HCT116 (cell line): ENCODE results near the gene TBCCD1. TPM values are rescaled to one million over a fixed set of nuclear protein-coding genes. Genes with fewer than 3 reads are reported as not detected.

Experiments used
- ATAC-seq: fragments of 200-7000 bp; cut with Tn5 transposase; 2 replicates; pipeline ENCODE4 v1.9.1; 2020; ENCODE audit warnings: mild to moderate bottlenecking, moderate library complexity
- BruUV-seq: library from RNA; stranded (reverse); fragments of 400-500 nt; replicated peaks from 2 replicates; lab custom pipeline; 2021; lab: Mats Ljungman, UMichigan
- CTCF ChIA-PET: fragments of 300-600 bp; sonication (Branson Sonifier 250); formaldehyde crosslinking; loops from one replicate; lab custom pipeline; 2021; ENCODE audit warnings: antibody characterized with exemption; lab: Charles Lee
- POLR2A ChIA-PET: fragments of 300-600, 350-600 bp; sonication (Branson Sonifier 250); formaldehyde crosslinking; loops from one replicate; lab custom pipeline; 2021; ENCODE audit warnings: antibody characterized with exemption; lab: Charles Lee
- RAD21 ChIA-PET, 2 experiments: fragments of 300-600 bp; sonication (Branson Sonifier 250); formaldehyde crosslinking; loops; one replicate each; lab custom pipeline; 2023; ENCODE audit warnings: low total read pairs in 2 of 2; ENCODE audit not compliant: uncharacterized antibody in 2 of 2, unreplicated experiment in 2 of 2, low non-redundant PET in 1 of 2; lab: Charles Lee
- DNase-seq: peaks from one replicate; pipeline ENCODE4 v3.0.0-alpha.2; 2010; ENCODE audit warnings: low read depth, low spot score
- H2AFZ ChIP-seq: fragments of 200-600 bp; shearing (Covaris generic), sonication (generic); 2 replicates; pipeline ENCODE4 v1.6.1; 2017; ENCODE audit warnings: low read depth, mixed run types, mixed read lengths, antibody characterized with exemption, low read length; ENCODE audit not compliant: poor library complexity, severe bottlenecking
- H3K27ac ChIP-seq: 2 replicates; pipeline ENCODE4 v1.5.1; 2012; ENCODE audit warnings: low read depth, low read length
- H3K27me3 ChIP-seq: fragments of 200-600 bp; sonication (generic); 2 replicates; pipeline ENCODE4 v1.6.1; 2016; ENCODE audit warnings: mixed run types, low read length, mixed read lengths; ENCODE audit not compliant: insufficient read depth
- H3K36me3 ChIP-seq, 2 experiments: fragments of 200-500 bp in 1 of 2; fragments of 200-600 bp in 1 of 2; sonication (Bioruptor generic) in 1 of 2; sonication (generic) in 1 of 2; 2 replicates each; pipeline versions ENCODE4 v1.5.1 to v1.6.1; 2014 to 2016; ENCODE audit warnings: low read length in 2 of 2, inconsistent platforms in 1 of 2, mixed read lengths in 1 of 2, mixed run types in 1 of 2; ENCODE audit not compliant: insufficient read depth in 2 of 2, control insufficient read depth in 1 of 2
- H3K4me1 ChIP-seq, 2 experiments: fragments of 200-600 bp in 1 of 2; sonication (generic) in 1 of 2; 2 replicates each; pipeline versions ENCODE4 v1.5.1 to v1.6.1; 2012 to 2017; ENCODE audit warnings: low read length in 2 of 2, inconsistent platforms in 1 of 2, mild to moderate bottlenecking in 1 of 2, mixed read lengths in 1 of 2, mixed run types in 1 of 2, moderate library complexity in 1 of 2; ENCODE audit not compliant: insufficient read depth in 2 of 2, control insufficient read depth in 1 of 2
- H3K4me2 ChIP-seq: fragments of 200-600 bp; sonication (generic); 2 replicates; pipeline ENCODE4 v1.6.1; 2017; ENCODE audit warnings: mixed run types, low read length, mixed read lengths
- H3K4me3 ChIP-seq, 2 experiments: fragments of 200-600 bp in 1 of 2; sonication (generic) in 1 of 2; replicated peaks in 1 of 2; 2 replicates each; pipeline ENCODE4 v1.5.1; 2011 to 2016; ENCODE audit warnings: low read length in 2 of 2, control low read depth in 1 of 2, low read depth in 1 of 2, mild to moderate bottlenecking in 1 of 2, mixed read lengths in 1 of 2, mixed run types in 1 of 2
- H3K79me2 ChIP-seq: fragments of 200-600 bp; sonication (generic); 2 replicates; pipeline ENCODE4 v1.6.1; 2017; ENCODE audit warnings: mild to moderate bottlenecking, mixed run types, low read length, moderate library complexity, mixed read lengths; ENCODE audit not compliant: insufficient read depth
- H3K9ac ChIP-seq: fragments of 200-600 bp; sonication (generic); 2 replicates; pipeline ENCODE4 v1.6.1; 2016; ENCODE audit warnings: low read length, mixed read lengths
- H3K9me2 ChIP-seq: fragments of 200-600 bp; sonication (generic), shearing (Covaris generic); 2 replicates; pipeline ENCODE4 v1.6.1; 2017; ENCODE audit warnings: mixed run types, mild to moderate bottlenecking, moderate library complexity; ENCODE audit not compliant: insufficient read depth
- H3K9me3 ChIP-seq, 2 experiments: fragments of 200-500 bp in 1 of 2; fragments of 200-600 bp in 1 of 2; sonication (Bioruptor generic) in 1 of 2; sonication (generic) in 1 of 2; 2 replicates each; pipeline ENCODE4 v1.6.1; 2014 to 2017; ENCODE audit warnings: low read length in 2 of 2, mixed read lengths in 2 of 2, inconsistent platforms in 1 of 2, low read depth in 1 of 2, mild to moderate bottlenecking in 1 of 2, mixed run types in 1 of 2, moderate library complexity in 1 of 2; ENCODE audit not compliant: control insufficient read depth in 1 of 2, insufficient read depth in 1 of 2
- H4K20me1 ChIP-seq: fragments of 200-600 bp; sonication (generic), shearing (Covaris generic); 2 replicates; pipeline ENCODE4 v1.6.1; 2017; ENCODE audit warnings: mixed run types, mild to moderate bottlenecking, moderate library complexity; ENCODE audit not compliant: insufficient read depth
- CBX3 ChIP-seq: IDR thresholded peaks from 2 replicates; pipeline ENCODE4 v1.6.1; 2012; ENCODE audit warnings: low read depth
- CEBPB ChIP-seq: IDR thresholded peaks from 2 replicates; pipeline ENCODE4 v1.6.1; 2012; ENCODE audit warnings: low read depth
- ELF1 ChIP-seq: IDR thresholded peaks from 2 replicates; pipeline ENCODE4 v1.6.1; 2012; ENCODE audit warnings: low read depth, borderline replicate concordance
- JUND ChIP-seq: IDR thresholded peaks from 2 replicates; pipeline ENCODE4 v1.6.1; 2012
- POLR2A ChIP-seq: IDR thresholded peaks from 2 replicates; pipeline ENCODE4 v1.7.0; 2011; ENCODE audit warnings: borderline replicate concordance; ENCODE audit not compliant: insufficient read depth, insufficient read length; ENCODE audit errors: extremely low read depth
- SIN3A ChIP-seq: IDR thresholded peaks from 2 replicates; pipeline ENCODE4 v1.6.1; 2012; ENCODE audit warnings: low read depth
- SRF ChIP-seq: IDR thresholded peaks from 2 replicates; pipeline ENCODE4 v1.6.1; 2012; ENCODE audit warnings: low read depth
- intact Hi-C: fragments of 100-400 bp; cut with micrococcal nuclease; formaldehyde crosslinking; loops from 2 replicates; pipeline ENCODE4 v1.10.0; 2022
- total RNA-seq: library from RNA; stranded (reverse); gene quantifications from one replicate; pipeline ENCODE4 v1.2.1, GENCODE V29; 2021; ENCODE audit not compliant: unreplicated experiment
- TF ChIP-seq, protein P1 (sequence below): IDR thresholded peaks from 2 replicates; pipeline ENCODE4 v1.6.1; 2012; ENCODE audit warnings: low read depth
- TF ChIP-seq, protein P2 (sequence below): IDR thresholded peaks from 2 replicates; pipeline ENCODE4 v1.6.1; 2012

Gene TBCCD1
- total RNA-seq, 1 experiment from 2014 or later = 16.8 TPM

DNA sequence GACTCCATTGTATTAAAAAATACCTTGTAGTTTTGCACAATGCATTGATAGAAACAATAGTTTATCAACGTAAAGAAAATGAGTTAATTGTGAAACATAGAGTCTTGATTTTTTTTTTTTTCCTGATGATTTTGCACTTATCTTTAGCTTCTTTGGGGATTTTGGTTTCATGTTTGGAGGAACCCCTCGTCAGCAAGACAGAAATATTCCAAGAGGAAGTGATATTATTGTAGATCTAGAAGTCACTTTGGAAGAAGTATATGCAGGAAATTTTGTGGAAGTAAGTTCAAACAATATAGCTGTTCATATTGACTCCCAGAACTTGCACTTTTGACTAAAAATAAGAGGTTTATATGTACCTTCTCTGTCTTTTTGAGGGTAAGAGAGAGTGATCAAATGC lies 10.4 kb upstream of the TBCCD1 start:
- no peak overlapping the region for H2AFZ ChIP-seq
- no peaks in the 10 kb centered on the region for H3K9me3 ChIP-seq
- no peak overlapping the region for H3K4me2 ChIP-seq
- H3K9ac ChIP-seq = no peak overlapping the region
- no peaks in the 10 kb centered on the region for H3K9me2 ChIP-seq
- H3K4me3 ChIP-seq = no peak overlapping the region
- BruUV-seq = no TSS peak
- H3K36me3 ChIP-seq = peaks cover 69 to 73% of the 10 kb centered on the region in 2 experiments
- DNase-seq (no peak), ATAC-seq (no peak)
- H3K4me1 ChIP-seq = no peaks in the 10 kb centered on the region
- intact Hi-C loops = no loop called here
- ChIA-PET RAD21 (no interaction called here), POLR2A (no interaction called here), CTCF (no interaction called here)
- H3K27me3 ChIP-seq = no peaks in the 10 kb centered on the region
- 0 out of 2 replicates have a peak, but pooled peaks cover 3% of the 10 kb centered on the region for H4K20me1 ChIP-seq
- no peak for TF ChIP-seq ELF1
- TF ChIP-seq, protein P1, sequence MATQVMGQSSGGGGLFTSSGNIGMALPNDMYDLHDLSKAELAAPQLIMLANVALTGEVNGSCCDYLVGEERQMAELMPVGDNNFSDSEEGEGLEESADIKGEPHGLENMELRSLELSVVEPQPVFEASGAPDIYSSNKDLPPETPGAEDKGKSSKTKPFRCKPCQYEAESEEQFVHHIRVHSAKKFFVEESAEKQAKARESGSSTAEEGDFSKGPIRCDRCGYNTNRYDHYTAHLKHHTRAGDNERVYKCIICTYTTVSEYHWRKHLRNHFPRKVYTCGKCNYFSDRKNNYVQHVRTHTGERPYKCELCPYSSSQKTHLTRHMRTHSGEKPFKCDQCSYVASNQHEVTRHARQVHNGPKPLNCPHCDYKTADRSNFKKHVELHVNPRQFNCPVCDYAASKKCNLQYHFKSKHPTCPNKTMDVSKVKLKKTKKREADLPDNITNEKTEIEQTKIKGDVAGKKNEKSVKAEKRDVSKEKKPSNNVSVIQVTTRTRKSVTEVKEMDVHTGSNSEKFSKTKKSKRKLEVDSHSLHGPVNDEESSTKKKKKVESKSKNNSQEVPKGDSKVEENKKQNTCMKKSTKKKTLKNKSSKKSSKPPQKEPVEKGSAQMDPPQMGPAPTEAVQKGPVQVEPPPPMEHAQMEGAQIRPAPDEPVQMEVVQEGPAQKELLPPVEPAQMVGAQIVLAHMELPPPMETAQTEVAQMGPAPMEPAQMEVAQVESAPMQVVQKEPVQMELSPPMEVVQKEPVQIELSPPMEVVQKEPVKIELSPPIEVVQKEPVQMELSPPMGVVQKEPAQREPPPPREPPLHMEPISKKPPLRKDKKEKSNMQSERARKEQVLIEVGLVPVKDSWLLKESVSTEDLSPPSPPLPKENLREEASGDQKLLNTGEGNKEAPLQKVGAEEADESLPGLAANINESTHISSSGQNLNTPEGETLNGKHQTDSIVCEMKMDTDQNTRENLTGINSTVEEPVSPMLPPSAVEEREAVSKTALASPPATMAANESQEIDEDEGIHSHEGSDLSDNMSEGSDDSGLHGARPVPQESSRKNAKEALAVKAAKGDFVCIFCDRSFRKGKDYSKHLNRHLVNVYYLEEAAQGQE = no peak
- no peak for TF ChIP-seq CBX3
- TF ChIP-seq, protein P2, sequence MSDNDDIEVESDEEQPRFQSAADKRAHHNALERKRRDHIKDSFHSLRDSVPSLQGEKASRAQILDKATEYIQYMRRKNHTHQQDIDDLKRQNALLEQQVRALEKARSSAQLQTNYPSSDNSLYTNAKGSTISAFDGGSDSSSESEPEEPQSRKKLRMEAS = no peak
- TF ChIP-seq JUND = no peak
- TF ChIP-seq SIN3A = no peak
- TF ChIP-seq CEBPB = no peak
- TF ChIP-seq POLR2A = no peak
- no peak for TF ChIP-seq SRF
- no peak overlapping the region for H3K27ac ChIP-seq
- peaks cover 36% of the 10 kb centered on the region for H3K79me2 ChIP-seq
